B cell (primary cell): ENCODE measurements around the gene APOBEC3H. TPM values are rescaled to one million over a fixed set of nuclear protein-coding genes. Genes with fewer than 3 reads are reported as not detected.

Source experiments
- ATAC-seq: fragments of 200-7000 bp; cut with Tn5 transposase; one replicate; pipeline ENCODE4 v1.10.0; 2021; ENCODE audit warnings: low read depth, mild to moderate bottlenecking, moderate number of reproducible peaks, moderate library complexity
- CTCF ChIA-PET: fragments of 350-600 bp; sonication (Branson Sonifier 250); formaldehyde crosslinking; loops from one replicate; lab custom pipeline; 2021; ENCODE audit warnings: antibody characterized with exemption, inconsistent platforms; lab: Charles Lee
- POLR2A ChIA-PET: fragments of 350-600 bp; sonication (Branson Sonifier 250); formaldehyde crosslinking; loops from one replicate; lab custom pipeline; 2021; ENCODE audit warnings: antibody characterized with exemption; lab: Charles Lee
- DNase-seq: peaks from one replicate; pipeline ENCODE4 v3.0.0; 2013
- H2AFZ ChIP-seq: 2 replicates; pipeline ENCODE4 v1.6.1; 2012; ENCODE audit warnings: mild to moderate bottlenecking, low read depth, low read length; ENCODE audit not compliant: insufficient read depth, poor library complexity, severe bottlenecking
- H3K27ac ChIP-seq, 2 donors: 1 replicate in 1 of 2; 2 replicates in 1 of 2; pipeline ENCODE4 v1.5.1; 2012 to 2013; ENCODE audit warnings: low read length in 2 of 2, mild to moderate bottlenecking in 2 of 2, moderate library complexity in 1 of 2
- H3K27me3 ChIP-seq, 4 experiments: fragments of 200-600 bp in 1 of 4; sonication (generic) in 1 of 4; replicated peaks in 1 of 4; 1 replicate in 2 of 4; 2 replicates in 2 of 4; pipeline versions ENCODE4 v1.6.1 to v1.7.0; 2013 to 2016; ENCODE audit warnings: low read length in 3 of 4, mild to moderate bottlenecking in 2 of 4, mixed read lengths in 1 of 4, moderate library complexity in 1 of 4; ENCODE audit not compliant: insufficient read depth in 4 of 4, control insufficient read depth in 3 of 4; ENCODE audit errors: control extremely low read depth in 1 of 4
- H3K36me3 ChIP-seq, 2 experiments: replicated peaks in 1 of 2; 1 replicate in 1 of 2; 2 replicates in 1 of 2; pipeline versions ENCODE4 v1.6.1 to v1.7.1; 2013; ENCODE audit warnings: low read length in 1 of 2; ENCODE audit not compliant: insufficient read depth in 2 of 2, control insufficient read depth in 1 of 2; ENCODE audit errors: control extremely low read depth in 1 of 2, extremely low read depth in 1 of 2
- H3K4me1 ChIP-seq, 2 donors: fragments of 200-600 bp in 1 of 2; sonication (generic) in 1 of 2; 1 replicate in 1 of 2; 2 replicates in 1 of 2; pipeline versions ENCODE4 v1.5.1 to v1.6.1; 2013 to 2017; ENCODE audit warnings: low read length in 2 of 2; ENCODE audit not compliant: control insufficient read depth in 2 of 2, insufficient read depth in 2 of 2
- H3K4me2 ChIP-seq: replicated peaks from 2 replicates; pipeline ENCODE3; 2012; ENCODE audit warnings: mild to moderate bottlenecking, low read depth, low read length; ENCODE audit not compliant: poor library complexity, severe bottlenecking
- H3K4me3 ChIP-seq, 5 experiments: fragments of 200-600 bp in 1 of 5; sonication (generic) in 1 of 5; 1 replicate in 3 of 5; 2 replicates in 2 of 5; pipeline versions ENCODE4 v1.5.1 to v1.7.0; 2011 to 2016; ENCODE audit warnings: low read length in 4 of 5, mild to moderate bottlenecking in 4 of 5, low read depth in 2 of 5, control low read depth in 1 of 5, moderate library complexity in 1 of 5; ENCODE audit not compliant: insufficient read depth in 1 of 5; ENCODE audit errors: control extremely low read depth in 1 of 5, extremely low read depth in 1 of 5
- H3K79me2 ChIP-seq: fragments of 200-600 bp; sonication (generic); one replicate; pipeline ENCODE4 v1.6.0; 2016; ENCODE audit warnings: low read length; ENCODE audit not compliant: control insufficient read depth, insufficient read depth
- H3K9ac ChIP-seq: fragments of 200-600 bp; sonication (generic); 2 replicates; pipeline ENCODE4 v1.6.1; 2017; ENCODE audit warnings: mild to moderate bottlenecking, low read length, moderate library complexity
- H3K9me3 ChIP-seq, 3 donors: one replicate each; pipeline versions ENCODE4 v1.6.1 to v1.7.1; 2013; ENCODE audit warnings: low read length in 2 of 3; ENCODE audit not compliant: control insufficient read depth in 2 of 3, insufficient read depth in 1 of 3; ENCODE audit errors: control extremely low read depth in 1 of 3
- H4K20me1 ChIP-seq: 2 replicates; pipeline ENCODE4 v1.6.0; 2012; ENCODE audit warnings: mild to moderate bottlenecking, low read length; ENCODE audit not compliant: insufficient read depth, control insufficient read depth, poor library complexity, severe bottlenecking
- H3K27ac Mint-ChIP-seq: one replicate; pipeline ENCODE4 v1.8.0; 2021; ENCODE audit warnings: mixed read lengths
- H3K27me3 Mint-ChIP-seq: one replicate; pipeline ENCODE4 v1.8.0; 2021; ENCODE audit warnings: mixed read lengths
- H3K4me1 Mint-ChIP-seq: one replicate; pipeline ENCODE4 v1.8.0; 2021; ENCODE audit warnings: mixed read lengths
- H3K4me3 Mint-ChIP-seq: one replicate; pipeline ENCODE4 v1.8.0; 2021; ENCODE audit warnings: mixed read lengths
- H3K9me3 Mint-ChIP-seq: one replicate; pipeline ENCODE4 v1.8.0; 2022; ENCODE audit warnings: mixed read lengths; ENCODE audit not compliant: insufficient read depth
- EZH2 ChIP-seq: IDR thresholded peaks from 2 replicates; pipeline ENCODE4 v1.6.1; 2012; ENCODE audit warnings: borderline replicate concordance, low read depth, mild to moderate bottlenecking, moderate library complexity, low read length; ENCODE audit not compliant: insufficient read depth, poor library complexity, severe bottlenecking
- WGBS: methylation state at CpG from one replicate; pipeline ENCODE4 v1.1.5; 2013; ENCODE audit warnings: missing lambda C conversion rate; ENCODE audit not compliant: insufficient coverage; 5-methylcytosine and 5-hydroxymethylcytosine counted together
- intact Hi-C: fragments of 100-400 bp; cut with micrococcal nuclease; formaldehyde crosslinking; loops from one replicate; pipeline ENCODE4 v1.10.0; 2022
- polyA plus RNA-seq: library from polyadenylated mRNA; depleted of rRNA; stranded (reverse); fragments of >200 nt; gene quantifications from 2 replicates; pipeline ENCODE4 v1.2.3, GENCODE V29; 2012
- total RNA-seq, 2 donors: library from RNA; stranded (reverse); fragments of 120-200 nt in 1 of 2; gene quantifications; 1 replicate in 1 of 2; 2 replicates in 1 of 2; pipeline versions ENCODE4 v1.2.3 to v1.2.4, GENCODE V29; 2013 to 2022
- TF ChIP-seq, protein P1 (sequence below): fragments of 200-600 bp; IDR thresholded peaks from one replicate; pipeline ENCODE4 v1.8.0; 2022; ENCODE audit warnings: antibody characterized with exemption, mild to moderate bottlenecking

The APOBEC3H gene
- total and polyA plus RNA-seq, 2 donors (not counting 1 experiment from before 2014, with no cell fraction given): 0.59 to 1.4 TPM

DNA sequence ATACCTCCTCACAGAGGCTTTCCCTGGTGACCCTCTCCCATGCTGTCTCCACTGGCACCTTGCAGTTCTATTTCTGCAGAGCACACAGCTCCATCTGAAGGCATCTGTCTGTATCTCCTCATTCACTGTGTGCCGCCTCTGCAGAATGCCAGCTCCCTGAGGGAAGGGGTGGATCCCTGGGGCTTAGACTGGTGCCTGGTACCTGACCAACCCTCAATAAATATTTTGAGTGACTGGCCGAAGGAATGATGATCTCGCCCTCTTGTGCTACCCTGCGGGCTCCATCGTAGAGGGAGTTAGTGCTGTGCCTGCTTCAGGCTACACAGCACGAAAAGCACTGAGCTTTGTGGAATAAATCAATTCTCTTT is 53.8 kb downstream of the APOBEC3H start:
- no peaks in the 10 kb centered on the region for H4K20me1 ChIP-seq
- ATAC-seq: no peak
- 91% methylated on average over 5 of the region's 6 CpGs for WGBS
- H3K9ac ChIP-seq: peak overlapping the region; percentile 83
- TF ChIP-seq EZH2: no peak
- TF ChIP-seq, protein P1, sequence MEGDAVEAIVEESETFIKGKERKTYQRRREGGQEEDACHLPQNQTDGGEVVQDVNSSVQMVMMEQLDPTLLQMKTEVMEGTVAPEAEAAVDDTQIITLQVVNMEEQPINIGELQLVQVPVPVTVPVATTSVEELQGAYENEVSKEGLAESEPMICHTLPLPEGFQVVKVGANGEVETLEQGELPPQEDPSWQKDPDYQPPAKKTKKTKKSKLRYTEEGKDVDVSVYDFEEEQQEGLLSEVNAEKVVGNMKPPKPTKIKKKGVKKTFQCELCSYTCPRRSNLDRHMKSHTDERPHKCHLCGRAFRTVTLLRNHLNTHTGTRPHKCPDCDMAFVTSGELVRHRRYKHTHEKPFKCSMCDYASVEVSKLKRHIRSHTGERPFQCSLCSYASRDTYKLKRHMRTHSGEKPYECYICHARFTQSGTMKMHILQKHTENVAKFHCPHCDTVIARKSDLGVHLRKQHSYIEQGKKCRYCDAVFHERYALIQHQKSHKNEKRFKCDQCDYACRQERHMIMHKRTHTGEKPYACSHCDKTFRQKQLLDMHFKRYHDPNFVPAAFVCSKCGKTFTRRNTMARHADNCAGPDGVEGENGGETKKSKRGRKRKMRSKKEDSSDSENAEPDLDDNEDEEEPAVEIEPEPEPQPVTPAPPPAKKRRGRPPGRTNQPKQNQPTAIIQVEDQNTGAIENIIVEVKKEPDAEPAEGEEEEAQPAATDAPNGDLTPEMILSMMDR: no peak
- peaks cover 69% of the 10 kb centered on the region for H3K79me2 ChIP-seq
- H3K27me3 ChIP-seq: peaks cover 0 to 14% (median 8%) of the 10 kb centered on the region in 4 experiments
- H2AFZ ChIP-seq: no peak overlapping the region
- peak overlapping the region; percentile 90 for H3K27ac Mint-ChIP-seq
- peaks cover 66 to 69% of the 10 kb centered on the region in 2 donors for H3K4me1 ChIP-seq
- H3K4me3 Mint-ChIP-seq: peak overlapping the region; percentile 90
- peaks cover 57% of the 10 kb centered on the region for H3K4me1 Mint-ChIP-seq
- peak overlapping the region in 1 of 2 donors; percentile 97 for H3K27ac ChIP-seq
- no peak for DNase-seq
- POLR2A ChIA-PET: interaction anchor here (0.6 to 5.1 kb wide), 2 partner anchors 43 to 169 kb away, joined by 4 to 40 read pairs; partner anchors contain the start of gene RPL3
- H3K9me3 ChIP-seq: no peaks in the 10 kb centered on the region
- H3K4me2 ChIP-seq: peak overlapping the region; percentile 85
- peaks cover 21% of the 10 kb centered on the region for H3K27me3 Mint-ChIP-seq
- intact Hi-C loops: loop anchor here (5.0 kb wide), 1 partner anchor 251 kb away; no protein-coding TSS in a partner anchor
- peak overlapping the region in 1 of 5 experiments; percentile 82 for H3K4me3 ChIP-seq
- no peaks in the 10 kb centered on the region for H3K9me3 Mint-ChIP-seq
- CTCF ChIA-PET: interaction anchor here (0.6 to 5.4 kb wide), 6 partner anchors 19 to 281 kb away, joined by 3 to 28 read pairs (median 4); no protein-coding TSS in a partner anchor
- H3K36me3 ChIP-seq: peaks cover 0 to 22% of the 10 kb centered on the region in 2 experiments

DNA sequence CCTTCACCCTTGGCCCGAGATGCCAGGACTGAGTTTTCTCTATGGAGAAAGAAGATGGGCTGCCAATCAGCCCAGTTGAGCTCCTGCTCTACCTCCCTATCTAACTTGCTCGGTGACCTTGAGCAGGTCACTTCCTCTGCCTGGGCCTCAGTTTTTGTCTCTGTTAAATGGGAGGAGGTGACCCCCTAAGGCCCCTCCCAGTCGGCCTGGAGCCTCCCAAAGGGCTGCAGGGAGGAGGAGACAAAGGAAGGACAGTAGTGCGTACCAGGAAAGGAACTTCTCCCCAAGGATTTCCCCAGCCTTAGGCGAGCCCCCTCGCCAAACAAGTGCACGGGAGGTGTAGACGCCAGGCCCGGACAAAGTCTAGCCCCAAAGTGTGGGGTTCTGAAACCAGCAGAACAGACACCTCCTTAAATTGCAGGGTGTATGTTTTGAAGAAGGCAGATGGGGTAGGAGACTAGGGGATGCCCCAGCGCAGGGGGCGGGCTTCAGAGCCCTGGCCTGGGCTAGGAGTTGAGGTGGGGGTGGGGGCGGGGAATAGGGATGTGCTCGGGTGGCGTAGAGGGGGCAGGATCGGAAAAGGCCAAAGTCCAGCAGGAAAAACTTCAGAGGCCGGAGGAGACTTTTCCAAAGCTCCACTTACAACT is 54.4 kb downstream of the APOBEC3H start:
- H3K27me3 ChIP-seq: peaks cover 0 to 14% (median 8%) of the 10 kb centered on the region in 4 experiments
- H3K27ac Mint-ChIP-seq: peak overlapping the region; percentile 90
- peaks cover 51% of the 10 kb centered on the region for H3K4me1 Mint-ChIP-seq
- peak overlapping the region; percentile 83 for H3K9ac ChIP-seq
- POLR2A ChIA-PET: interaction anchor here (0.5 to 5.1 kb wide), 6 partner anchors 42 to 397 kb away, joined by 4 to 40 read pairs (median 4); partner anchors contain the start of gene RPL3
- DNase-seq: no peak
- CTCF ChIA-PET: interaction anchor here (0.6 to 5.4 kb wide), 9 partner anchors 19 to 281 kb away, joined by 3 to 28 read pairs (median 4); partner anchors contain the start of gene RPL3
- TF ChIP-seq, protein P1: no peak
- no peak for TF ChIP-seq EZH2
- 79% methylated on average over 8 of the region's 16 CpGs for WGBS
- peak overlapping the region; percentile 56 for H2AFZ ChIP-seq
- H3K36me3 ChIP-seq: peaks cover 0 to 22% of the 10 kb centered on the region in 2 experiments
- H4K20me1 ChIP-seq: no peaks in the 10 kb centered on the region
- H3K79me2 ChIP-seq: peaks cover 63% of the 10 kb centered on the region
- peaks cover 60 to 63% of the 10 kb centered on the region in 2 donors for H3K4me1 ChIP-seq
- H3K4me3 Mint-ChIP-seq: peak overlapping the region; percentile 90
- H3K27ac ChIP-seq: peak overlapping the region; percentile 73 to 97
- ATAC-seq: no peak
- H3K4me3 ChIP-seq: peak overlapping the region; percentile 53 to 97 (median 85)
- intact Hi-C loops: loop anchor here (5.0 kb wide), 1 partner anchor 251 kb away; no protein-coding TSS in a partner anchor
- H3K9me3 Mint-ChIP-seq: no peaks in the 10 kb centered on the region
- peak overlapping the region; percentile 85 for H3K4me2 ChIP-seq
- no peaks in the 10 kb centered on the region for H3K9me3 ChIP-seq
- peaks cover 24% of the 10 kb centered on the region for H3K27me3 Mint-ChIP-seq
